Neural progenitor cell (in vitro differentiated cells): Measurements from ENCODE around the gene CREBBP. TPM values are rescaled to one million over a fixed set of nuclear protein-coding genes. Genes with fewer than 3 reads are reported as not detected.

Experiments
- DNase-seq: peaks from one replicate; pipeline ENCODE4 v3.0.0-alpha.2; 2016; ENCODE audit warnings: low spot score
- H2AFZ ChIP-seq: fragments of 200-600 bp; sonication (generic); replicated peaks from 2 replicates; pipeline ENCODE4 v1.6.1; 2016; ENCODE audit warnings: antibody characterized with exemption
- H3F3A ChIP-seq: fragments of 200-600 bp; sonication (generic); 2 replicates; pipeline ENCODE4 v1.6.1; 2016; ENCODE audit warnings: antibody characterized with exemption, low read depth
- H3K27ac ChIP-seq: fragments of 200-600 bp; sonication (generic); 2 replicates; pipeline ENCODE4 v1.5.1; 2016; ENCODE audit warnings: mild to moderate bottlenecking
- H3K27me3 ChIP-seq: fragments of 200-600 bp; sonication (generic); 2 replicates; pipeline ENCODE4 v1.6.1; 2016; ENCODE audit warnings: mild to moderate bottlenecking, moderate library complexity
- H3K36me3 ChIP-seq: fragments of 200-600 bp; sonication (generic); 2 replicates; pipeline ENCODE4 v1.5.1; 2016
- H3K4me1 ChIP-seq: fragments of 200-600 bp; sonication (generic); 2 replicates; pipeline ENCODE4 v1.6.1; 2016; ENCODE audit warnings: mixed run types
- H3K4me2 ChIP-seq: fragments of 200-600 bp; sonication (generic); 2 replicates; pipeline ENCODE4 v1.6.1; 2016
- H3K4me3 ChIP-seq: fragments of 200-600 bp; sonication (generic); 2 replicates; pipeline ENCODE4 v1.5.1; 2016
- H3K79me2 ChIP-seq: fragments of 200-600 bp; sonication (generic); 2 replicates; pipeline ENCODE4 v1.6.1; 2016; ENCODE audit warnings: low read depth
- H3K9ac ChIP-seq: fragments of 200-600 bp; sonication (generic); 2 replicates; pipeline ENCODE4 v1.6.1; 2016
- H3K9me3 ChIP-seq: fragments of 200-600 bp; sonication (generic); 2 replicates; pipeline ENCODE4 v1.5.1; 2016; ENCODE audit warnings: low read depth
- H4K20me1 ChIP-seq: fragments of 200-600 bp; sonication (generic); 2 replicates; pipeline ENCODE4 v1.6.1; 2016; ENCODE audit warnings: low read depth
- H3K27ac Mint-ChIP-seq: 3 replicates; pipeline ENCODE4 v1.8.0; 2021; ENCODE audit warnings: mixed read lengths
- H3K27me3 Mint-ChIP-seq: 2 replicates; pipeline ENCODE4 v1.8.0; 2022; ENCODE audit warnings: low read depth, mild to moderate bottlenecking, inconsistent platforms, moderate library complexity, mixed read lengths; ENCODE audit not compliant: insufficient read depth
- H3K36me3 Mint-ChIP-seq: 3 replicates; pipeline ENCODE4 v1.8.0; 2021; ENCODE audit warnings: mixed read lengths
- H3K4me1 Mint-ChIP-seq: 3 replicates; pipeline ENCODE4 v1.8.0; 2021; ENCODE audit warnings: mixed read lengths
- H3K4me3 Mint-ChIP-seq: 3 replicates; pipeline ENCODE4 v1.8.0; 2021; ENCODE audit warnings: mild to moderate bottlenecking, moderate library complexity, mixed read lengths
- H3K9me3 Mint-ChIP-seq: 3 replicates; pipeline ENCODE4 v1.8.0; 2020; ENCODE audit warnings: mixed read lengths
- CTCF ChIP-seq: fragments of 200-600 bp; sonication (generic); IDR thresholded peaks from 2 replicates; pipeline ENCODE4 v1.5.1; 2017; ENCODE audit warnings: antibody characterized with exemption, mild to moderate bottlenecking
- EZH2 ChIP-seq: fragments of 200-600 bp; sonication (generic); IDR thresholded peaks from 2 replicates; pipeline ENCODE4 v1.6.1; 2017; ENCODE audit warnings: antibody characterized with exemption, mild to moderate bottlenecking, moderate library complexity
- EZH2phosphoT487 ChIP-seq: fragments of 200-600 bp; sonication (generic); IDR thresholded peaks from 2 replicates; pipeline ENCODE4 v1.6.1; 2017; ENCODE audit warnings: antibody characterized with exemption
- total RNA-seq: library from RNA; depleted of rRNA; stranded (reverse); fragments of >200 nt; gene quantifications from 2 replicates; pipeline ENCODE4 v1.2.3, GENCODE V29; 2015; ENCODE audit warnings: low replicate concordance

Gene CREBBP
- total RNA-seq, 1 donor from 2014 or later, result 60.6 TPM

GRCh38 chr16:3713587-3714242 is 166.8 kb downstream of the CREBBP start:
- Histone ChIP-seq H3K9me3 (no peaks in the 10 kb centered on the region), H3K27ac (no peak overlapping the region), H4K20me1 (peaks cover 44% of the 10 kb centered on the region), H3K4me3 (no peak overlapping the region), H3F3A (peaks cover 7% of the 10 kb centered on the region), H3K4me2 (no peak overlapping the region), H3K9ac (no peak overlapping the region), H3K27me3 (no peaks in the 10 kb centered on the region), H3K79me2 (peaks cover 84% of the 10 kb centered on the region), H3K36me3 (no peaks in the 10 kb centered on the region), H3K4me1 (peaks cover 7% of the 10 kb centered on the region), H2AFZ (no peak overlapping the region)
- TF ChIP-seq EZH2 (no peak), CTCF (no peak), EZH2phosphoT487 (no peak)
- H3K4me3 Mint-ChIP-seq, result peak overlapping the region; percentile 34
- DNase-seq, result no peak
- peaks cover 22% of the 10 kb centered on the region for H3K36me3 Mint-ChIP-seq
- no peak overlapping the region for H3K27ac Mint-ChIP-seq
- no peaks in the 10 kb centered on the region for H3K9me3 Mint-ChIP-seq
- peaks cover 23% of the 10 kb centered on the region for H3K4me1 Mint-ChIP-seq
- peaks cover 4% of the 10 kb centered on the region for H3K27me3 Mint-ChIP-seq

- H3K79me2 ChIP-seq, result peaks cover 91% of the 10 kb centered on the region
- H3K4me2 ChIP-seq, result no peak overlapping the region
- no peak overlapping the region for H3K27ac Mint-ChIP-seq
These were observed 167.6 kb downstream of the CREBBP start for GRCh38 chr16:3712861-3713372.

DNA sequence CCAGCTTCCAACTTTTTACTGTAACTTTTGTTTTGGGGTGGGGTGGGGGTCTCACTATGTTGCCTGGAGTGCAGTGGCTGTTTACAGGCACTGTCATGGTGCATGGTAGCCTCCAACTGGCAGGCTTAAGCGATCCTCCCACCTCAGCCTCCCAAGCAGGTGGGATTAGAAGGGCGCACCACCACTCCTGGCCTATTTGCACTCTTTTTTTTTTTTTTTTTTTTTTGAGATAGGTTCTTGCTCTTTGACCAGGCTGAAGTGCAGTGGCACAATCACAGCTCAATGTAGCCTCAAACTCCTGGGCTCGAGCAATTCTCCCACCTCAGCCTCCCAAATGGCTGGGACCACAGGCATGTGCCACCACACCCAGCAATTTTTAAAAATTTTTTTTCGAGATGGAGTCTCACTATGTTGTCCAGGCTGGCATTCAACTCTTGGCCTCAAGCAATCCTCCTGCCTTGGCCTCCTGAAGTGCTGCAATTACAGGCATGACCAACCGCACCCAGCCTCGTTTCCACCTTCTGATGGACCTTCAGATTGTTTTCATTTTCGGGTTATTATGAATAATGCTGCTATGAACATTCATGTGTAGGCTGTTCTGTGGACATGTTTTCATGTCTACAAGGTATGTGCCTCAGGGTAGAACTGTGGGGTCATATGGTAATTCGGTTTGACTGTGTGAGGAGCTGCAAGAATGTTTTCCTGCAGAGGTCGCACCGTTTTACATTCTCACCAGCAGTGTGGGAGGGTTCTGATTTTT is 174.1 kb downstream of the CREBBP start:
- Histone ChIP-seq H3K79me2 (peaks cover 92% of the 10 kb centered on the region), H3K27ac (no peak overlapping the region), H2AFZ (no peak overlapping the region), H3K9me3 (no peaks in the 10 kb centered on the region), H3F3A (no peaks in the 10 kb centered on the region), H3K4me3 (no peak overlapping the region), H3K36me3 (no peaks in the 10 kb centered on the region), H3K9ac (no peak overlapping the region), H3K27me3 (no peaks in the 10 kb centered on the region), H4K20me1 (peaks cover 11% of the 10 kb centered on the region), H3K4me1 (no peaks in the 10 kb centered on the region), H3K4me2 (no peak overlapping the region)
- Mint-ChIP-seq H3K4me3 (no peak overlapping the region), H3K27ac (no peak overlapping the region), H3K36me3 (peaks cover 13% of the 10 kb centered on the region), H3K9me3 (no peaks in the 10 kb centered on the region), H3K4me1 (no peaks in the 10 kb centered on the region), H3K27me3 (peaks cover 5% of the 10 kb centered on the region)
- TF ChIP-seq EZH2phosphoT487 (no peak), CTCF (no peak), EZH2 (no peak)
- no peak for DNase-seq

More at GRCh38 chr16:3712861-3713372, 167.6 kb downstream of the CREBBP start:
- peaks cover 19% of the 10 kb centered on the region for H3K4me1 Mint-ChIP-seq
- Histone ChIP-seq H2AFZ (no peak overlapping the region), H3K9me3 (no peaks in the 10 kb centered on the region), H3K36me3 (no peaks in the 10 kb centered on the region), H3K27me3 (no peaks in the 10 kb centered on the region), H3K4me1 (peaks cover 7% of the 10 kb centered on the region), H3K27ac (no peak overlapping the region), H4K20me1 (peaks cover 44% of the 10 kb centered on the region), H3K4me3 (no peak overlapping the region), H3K9ac (no peak overlapping the region), H3F3A (peaks cover 7% of the 10 kb centered on the region)
- H3K27me3 Mint-ChIP-seq, result no peaks in the 10 kb centered on the region
- no peak for DNase-seq
- TF ChIP-seq EZH2 (no peak), EZH2phosphoT487 (no peak), CTCF (no peak)
- H3K9me3 Mint-ChIP-seq, result no peaks in the 10 kb centered on the region
- peaks cover 22% of the 10 kb centered on the region for H3K36me3 Mint-ChIP-seq
- H3K4me3 Mint-ChIP-seq, result no peak overlapping the region
